Lung (tissue), 12 donors: Measurements from ENCODE around the gene SDR39U1. TPM values are rescaled to one million over a fixed set of nuclear protein-coding genes. Genes with fewer than 3 reads are reported as not detected.
A peak's percentile ranks its signal among the peaks of the same experiment; 100 is the strongest.

Source experiments
- ATAC-seq: fragments of 200-7000 bp; cut with Tn5 transposase; one replicate; pipeline ENCODE4 v1.9.1; 2020; ENCODE audit warnings: moderate number of reproducible peaks; ENCODE audit not compliant: insufficient read depth, low FRiP score
- DNase-seq, 3 donors: peaks; one replicate each; pipeline ENCODE4 v3.0.0-alpha.2; 2013 to 2017
- H3K27ac ChIP-seq, 2 donors: one replicate each; pipeline ENCODE4 v1.5.1; 2013; ENCODE audit warnings: mild to moderate bottlenecking in 2 of 2, moderate library complexity in 2 of 2, control low read depth in 1 of 2, inconsistent platforms in 1 of 2, low read depth in 1 of 2, low read length in 1 of 2
- H3K27me3 ChIP-seq, 3 donors: one replicate each; pipeline ENCODE4 v1.5.1; 2013; ENCODE audit warnings: low read length in 2 of 3; ENCODE audit not compliant: control insufficient read depth in 3 of 3, insufficient read depth in 3 of 3
- H3K36me3 ChIP-seq, 4 donors: one replicate each; pipeline ENCODE4 v1.5.1; 2013; ENCODE audit warnings: low read length in 4 of 4, mild to moderate bottlenecking in 1 of 4, moderate library complexity in 1 of 4; ENCODE audit not compliant: control insufficient read depth in 4 of 4, insufficient read depth in 4 of 4
- H3K4me1 ChIP-seq, 5 donors: one replicate each; pipeline ENCODE4 v1.5.1; 2013; ENCODE audit warnings: low read length in 5 of 5, mild to moderate bottlenecking in 2 of 5, moderate library complexity in 1 of 5; ENCODE audit not compliant: control insufficient read depth in 5 of 5, insufficient read depth in 5 of 5
- H3K4me3 ChIP-seq: one replicate; pipeline ENCODE4 v1.5.1; 2013; ENCODE audit warnings: mild to moderate bottlenecking, control low read depth, moderate library complexity
- H3K9ac ChIP-seq, 2 donors: one replicate each; pipeline ENCODE4 v1.5.1; 2013; ENCODE audit warnings: low read length in 2 of 2, control low read depth in 1 of 2; ENCODE audit not compliant: insufficient read depth in 1 of 2
- H3K9me3 ChIP-seq, 4 donors: one replicate each; pipeline ENCODE4 v1.5.1; 2013; ENCODE audit warnings: low read length in 3 of 4, mild to moderate bottlenecking in 1 of 4, moderate library complexity in 1 of 4; ENCODE audit not compliant: control insufficient read depth in 4 of 4, insufficient read depth in 3 of 4
- CTCF ChIP-seq: IDR thresholded peaks from 2 replicates; pipeline ENCODE4 v1.5.1; 2012; ENCODE audit warnings: mild to moderate bottlenecking; ENCODE audit errors: control extremely low read depth, extremely low read depth
- WGBS, 2 donors: extraction: QIAGEN DNeasy Blood & Tissue Kit; methylation state at CpG; one replicate each; pipeline ENCODE4 v1.1.7; 2013; 5-methylcytosine and 5-hydroxymethylcytosine counted together
- polyA plus RNA-seq, 2 donors: library from polyadenylated mRNA; stranded (reverse); fragments of 200-250 nt; gene quantifications; one replicate each; pipeline ENCODE4 v1.2.1, GENCODE V29; 2013
- total RNA-seq, 2 donors: library from RNA; depleted of rRNA in 1 of 2; stranded (reverse); fragments of >200 nt in 1 of 2; gene quantifications; one replicate each; pipeline ENCODE4 v1.2.1, GENCODE V29; 2014 to 2021
- donor health status: control.
- donor health status: control.
- donor health status: Bipolar disorder and iron deficiency.
- donor health status: healthy.
- donor health status: DM: yes; HTN: yes; CAD: no.

SDR39U1 gene
- total and polyA plus RNA-seq, 4 donors, result 19.5 to 63.9 (median 52.8) TPM

- WGBS, 2 donors, result 0% methylated on average over 18 to 28 of the region's 28 CpGs
- Histone ChIP-seq H3K4me3 (peak overlapping the region; percentile 55), H3K9ac (peak overlapping the region; percentile 77 to 83), H3K9me3 (no peaks in the 10 kb centered on the region), H3K36me3 (peaks cover 0 to 20% (median 17%) of the 10 kb centered on the region in 4 donors), H3K4me1 (peaks cover 0 to 33% (median 15%) of the 10 kb centered on the region in 5 donors), H3K27ac (peak overlapping the region; percentile 97 to 99), H3K27me3 (no peaks in the 10 kb centered on the region)
- ATAC-seq, result peak; percentile 88
- TF ChIP-seq CTCF, result no peak
- DNase-seq, result peak; percentile 84 to 89 (median 86)
Measured at GRCh38 chr14:24430143-24430681, 12.4 kb downstream of the SDR39U1 start.

GRCh38 chr14:24429395-24430142 is 13.0 kb downstream of the SDR39U1 start, which contains the start of the genes CBLN3 and KHNYN:
Gene CBLN3 (minus strand): TSS chr14:24429668. CDS start chr14:24429054, 614 bp downstream.
Gene KHNYN (plus strand): TSS chr14:24429954. CDS start chr14:24430731, 777 bp downstream.
- no peak for TF ChIP-seq CTCF
- Histone ChIP-seq H3K9me3 (no peaks in the 10 kb centered on the region), H3K36me3 (peaks cover 0 to 20% (median 16%) of the 10 kb centered on the region in 4 donors), H3K9ac (peak within 1 kb of the TSS; percentile 83 to 89), H3K27me3 (no peaks in the 10 kb centered on the region), H3K4me3 (peak within 1 kb of the TSS; percentile 55), H3K27ac (peak within 1 kb of the TSS; percentile 97 to 99), H3K4me1 (peaks cover 0 to 33% (median 15%) of the 10 kb centered on the region in 5 donors)
- DNase-seq (peak; percentile 93 to 96 (median 95)), ATAC-seq (peak; percentile 92)
- 4 to 5% methylated on average over 55 to 57 of the region's 57 CpGs for WGBS, 2 donors

GRCh38 chr14:24428628-24429394 is 13.8 kb downstream of the SDR39U1 start:
- H3K4me1 ChIP-seq, result peaks cover 0 to 33% (median 15%) of the 10 kb centered on the region in 5 donors
- H3K27me3 ChIP-seq, result no peaks in the 10 kb centered on the region
- H3K9ac ChIP-seq, result peak overlapping the region; percentile 77 to 89
- H3K36me3 ChIP-seq, result peaks cover 0 to 20% (median 15%) of the 10 kb centered on the region in 4 donors
- WGBS, 2 donors, result 88 to 99% methylated on average over 13 to 18 of the region's 18 CpGs
- no peak overlapping the region for H3K4me3 ChIP-seq
- DNase-seq (peak in 2 of 3 donors; percentile 55 to 56), ATAC-seq (no peak)
- no peaks in the 10 kb centered on the region for H3K9me3 ChIP-seq
- H3K27ac ChIP-seq, result peak overlapping the region; percentile 97 to 99
- TF ChIP-seq CTCF, result no peak
